ENCODE data around the gene AAR2. TPM values are rescaled to one million over a fixed set of nuclear protein-coding genes. Genes with fewer than 3 reads are reported as not detected.

Gene AAR2
- polyA plus RNA-seq, 12 donors, result 17.0 to 32.2 (median 25.4) TPM; not detected in 1

Other genes starting within 250 kb of the AAR2 start
- gene EPB41L1, start 81.7 kb upstream of the AAR2 start, polyA plus RNA-seq (ENCODE audit: insufficient read length in 12 of 12), result 10 to 100 TPM in 11 of 12 donors, not detected in 1; 20.0 to 42.1 (median 23.3) TPM
- 10 to 100 TPM in 11 of 12 donors, not detected in 1; 43.9 to 79.6 (median 48.3) TPM for gene DLGAP4, start 69.9 kb downstream of the AAR2 start, polyA plus RNA-seq (ENCODE audit: insufficient read length in 12 of 12)